Measurements from ENCODE around the gene IL15. TPM values are rescaled to one million over a fixed set of nuclear protein-coding genes. Genes with fewer than 3 reads are reported as not detected.
A peak's percentile ranks its signal among the peaks of the same experiment; 100 is the strongest.
"Not testable (repeated sequence)": the region's sequence is repeated elsewhere in the genome, so short reads cannot be mapped to it uniquely, and the experiment has no call there.

IL15 gene
- total RNA-seq, 1 donor from 2014 or later = 1.2 TPM

DNA sequence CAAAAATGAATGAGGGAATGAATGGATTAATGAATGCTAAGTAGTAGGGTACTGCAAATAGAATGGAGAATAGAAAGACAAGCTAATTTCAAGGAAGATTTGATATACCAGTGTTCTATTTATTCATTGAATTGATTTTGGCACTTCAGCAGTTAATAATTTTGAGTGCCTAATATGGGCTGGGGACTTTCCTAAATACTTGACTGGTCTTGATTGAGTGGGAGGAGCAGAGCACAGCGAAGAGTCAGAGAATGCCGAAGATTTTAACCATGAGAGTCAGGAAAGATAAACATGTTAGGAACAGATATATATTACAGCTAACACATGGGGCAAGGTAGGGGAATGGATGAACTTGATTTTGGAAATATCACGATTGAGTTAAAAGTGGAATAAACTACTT, 10.6 kb downstream of the IL15 start:
- DNase-seq (ENCODE audit: low read depth in 2 of 2) = no peak

DNA sequence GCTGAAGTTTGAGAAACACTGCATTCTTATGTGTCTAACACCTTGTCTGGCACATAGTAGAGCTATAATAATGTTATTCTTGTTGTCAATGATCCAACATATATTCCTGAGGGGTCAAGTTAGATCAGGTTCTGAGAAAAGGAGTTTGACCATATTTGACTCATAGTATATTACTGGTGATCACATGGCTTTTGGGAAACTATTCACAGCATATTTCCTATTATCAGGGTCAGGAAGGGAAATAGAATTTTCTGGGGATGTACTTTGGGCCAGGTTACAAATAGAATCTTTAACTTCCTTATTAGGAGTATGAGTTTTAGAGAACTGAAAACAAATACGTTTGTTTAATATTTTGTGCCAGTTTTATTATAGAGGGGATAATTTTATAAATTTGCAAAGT, 11.6 kb downstream of the IL15 start:
- DNase-seq (ENCODE audit: low read depth in 2 of 2) = no peak

DNA sequence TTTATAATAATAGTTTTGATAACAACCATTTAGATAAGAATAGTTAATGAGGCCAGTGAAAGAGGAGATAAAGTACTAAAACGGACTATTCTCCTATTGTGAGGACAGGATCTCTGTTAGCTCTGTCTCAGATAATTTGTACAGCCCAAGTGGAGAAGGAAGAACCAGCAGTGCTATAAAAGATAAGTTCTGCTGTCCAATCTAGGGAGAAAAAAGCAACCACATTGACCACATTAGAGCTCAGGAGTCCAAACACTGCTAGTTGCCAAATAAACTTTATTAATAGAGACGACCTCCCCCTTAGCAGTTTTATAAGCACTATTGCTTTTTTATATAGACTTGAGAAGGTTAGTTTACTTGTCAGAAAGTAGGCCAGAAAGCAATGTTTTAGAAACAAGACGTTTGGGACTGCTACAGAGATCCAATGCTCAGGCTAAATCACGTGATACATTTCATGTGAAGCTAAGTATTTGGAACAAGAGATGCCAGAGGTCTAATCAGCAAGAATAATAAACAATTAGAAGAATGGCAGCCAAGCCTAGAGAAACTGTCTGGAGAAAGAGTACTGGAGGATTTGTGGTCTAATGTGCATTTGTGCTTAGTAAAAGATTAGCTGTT, 15.9 kb downstream of the IL15 start:
- peak in 1 of 2 donors; percentile 51 for DNase-seq (ENCODE audit: low read depth in 2 of 2)

DNA sequence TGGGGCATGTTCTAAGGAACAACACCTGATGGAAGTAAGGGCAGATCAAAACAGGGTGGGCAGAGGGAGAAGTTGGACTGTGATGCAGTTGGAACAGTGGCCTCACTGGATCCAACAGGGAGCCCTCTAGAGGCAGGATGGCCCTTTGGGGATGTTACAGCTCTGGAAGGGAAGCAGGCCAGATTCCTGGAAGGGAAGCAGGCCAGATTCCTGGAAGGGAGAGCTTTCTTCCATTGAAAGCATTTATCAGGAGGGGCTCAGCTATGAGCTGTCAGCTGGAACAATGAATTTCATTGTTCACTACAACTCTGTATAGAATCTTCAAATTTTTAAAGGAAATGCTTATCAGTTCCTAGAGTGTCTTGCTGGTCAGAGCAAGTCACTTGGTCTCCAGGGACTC, 17.7 kb downstream of the IL15 start:
- peak; percentile 29 to 71 for DNase-seq (ENCODE audit: low read depth in 2 of 2)

DNA sequence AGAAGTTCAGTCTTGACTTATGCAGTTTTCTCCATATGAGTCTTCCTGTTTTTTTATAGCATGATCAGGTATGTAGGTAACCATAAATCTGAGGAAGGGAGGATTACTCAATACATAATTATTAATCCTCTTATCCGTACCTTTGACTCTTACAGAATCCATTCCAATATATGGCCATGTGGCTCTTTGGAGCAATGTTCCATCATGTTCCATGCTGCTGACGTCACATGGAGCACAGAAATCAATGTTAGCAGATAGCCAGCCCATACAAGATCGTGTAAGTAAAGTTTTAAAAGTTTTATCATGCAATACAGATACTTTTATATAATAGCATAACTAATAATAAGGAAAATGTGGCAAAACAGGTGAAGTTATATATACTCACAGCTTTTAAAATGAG, 19.6 kb downstream of the IL15 start:
- no peak for DNase-seq (ENCODE audit: low read depth in 2 of 2)

DNA sequence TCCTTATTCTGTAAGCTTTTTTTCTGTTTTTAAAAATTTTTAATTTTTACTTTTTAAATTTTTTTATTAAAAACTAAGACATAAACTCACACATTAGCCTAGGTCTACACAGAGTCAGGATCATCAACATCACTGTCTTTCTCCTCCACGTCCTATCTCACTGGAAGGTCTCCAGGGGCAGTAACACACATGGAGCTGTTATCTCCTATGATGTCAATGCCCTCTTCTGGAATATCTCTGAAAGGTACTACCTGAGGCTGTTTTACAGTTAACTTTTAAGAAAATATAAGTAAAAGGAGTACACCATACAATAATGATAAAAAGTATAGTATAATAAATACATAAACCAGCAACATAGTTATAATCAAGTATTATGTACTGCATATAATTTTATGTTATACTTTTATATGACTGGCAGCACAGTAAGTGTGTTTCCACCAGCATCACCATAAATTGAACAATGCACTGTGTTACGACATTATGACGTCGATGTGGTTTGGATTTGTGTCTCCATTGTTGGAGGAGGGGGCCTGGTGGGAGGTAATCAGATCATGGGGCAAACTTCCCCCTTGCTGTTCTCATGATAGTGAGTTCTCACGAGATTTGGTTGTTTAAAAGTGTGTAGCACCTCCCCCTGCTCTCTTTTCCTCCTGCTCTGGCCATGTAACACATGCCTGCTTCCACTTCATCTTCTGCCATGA, 21.3 kb downstream of the IL15 start:
- DNase-seq (ENCODE audit: low read depth in 2 of 2) = no peak

DNA sequence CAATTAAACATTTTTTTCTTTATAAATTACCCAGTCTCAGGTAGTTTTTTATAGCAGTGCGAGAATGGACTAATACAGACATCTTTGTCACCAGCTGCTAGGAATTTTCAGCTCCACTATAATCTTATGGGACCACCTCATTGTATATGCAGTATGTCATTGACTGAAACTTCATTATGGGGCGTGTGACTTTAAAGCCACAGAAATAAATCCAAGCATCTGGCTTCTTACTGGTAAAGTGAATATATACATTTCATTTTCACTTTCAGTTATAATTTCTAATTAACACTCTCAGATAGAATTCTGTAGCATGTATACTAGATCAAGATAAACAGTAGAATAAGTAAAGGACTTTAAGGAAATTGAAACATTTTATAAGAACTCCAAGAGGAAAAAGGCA, 21.9 kb downstream of the IL15 start:
- no peak for DNase-seq (ENCODE audit: low read depth in 2 of 2)

DNA sequence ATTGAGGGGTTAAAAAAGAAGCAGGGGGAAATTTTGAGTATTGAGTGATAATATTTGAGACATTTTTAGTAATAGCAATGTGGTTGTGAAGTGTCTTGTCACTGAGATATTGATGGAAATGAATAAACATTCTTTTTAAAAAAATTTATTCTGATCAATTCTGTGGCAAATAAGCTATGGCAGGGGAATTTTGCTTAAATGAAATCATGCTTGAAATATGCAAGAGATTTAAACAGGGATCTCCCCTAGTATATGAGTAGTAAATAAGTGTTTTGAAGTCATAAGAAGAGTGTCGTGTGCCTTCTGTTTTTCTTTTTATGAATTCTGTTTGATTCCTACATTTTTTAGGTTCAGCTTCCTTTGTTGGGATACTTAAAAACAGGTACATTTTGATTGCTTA, 23.2 kb downstream of the IL15 start:
- no peak for DNase-seq (ENCODE audit: low read depth in 2 of 2)

DNA sequence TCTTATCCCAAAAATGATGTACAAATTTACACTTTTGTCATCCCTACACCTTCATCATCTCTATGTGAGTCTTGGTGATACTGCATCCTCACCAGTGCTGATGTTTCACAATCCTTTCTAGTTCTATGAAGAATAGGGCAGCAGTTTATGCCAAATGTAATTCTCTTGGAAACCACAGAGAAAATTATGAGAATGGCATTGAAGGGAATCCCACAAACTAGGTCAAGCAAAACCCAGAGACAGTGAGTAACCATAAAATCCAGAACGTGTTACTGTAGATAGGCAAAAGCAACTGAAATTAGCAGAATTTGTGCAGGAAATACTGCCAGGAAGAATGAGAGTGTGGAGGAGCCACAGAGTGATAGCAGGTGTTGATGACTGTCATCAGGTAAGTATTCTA, 24.5 kb downstream of the IL15 start:
- DNase-seq (ENCODE audit: low read depth in 2 of 2) = no peak

DNA sequence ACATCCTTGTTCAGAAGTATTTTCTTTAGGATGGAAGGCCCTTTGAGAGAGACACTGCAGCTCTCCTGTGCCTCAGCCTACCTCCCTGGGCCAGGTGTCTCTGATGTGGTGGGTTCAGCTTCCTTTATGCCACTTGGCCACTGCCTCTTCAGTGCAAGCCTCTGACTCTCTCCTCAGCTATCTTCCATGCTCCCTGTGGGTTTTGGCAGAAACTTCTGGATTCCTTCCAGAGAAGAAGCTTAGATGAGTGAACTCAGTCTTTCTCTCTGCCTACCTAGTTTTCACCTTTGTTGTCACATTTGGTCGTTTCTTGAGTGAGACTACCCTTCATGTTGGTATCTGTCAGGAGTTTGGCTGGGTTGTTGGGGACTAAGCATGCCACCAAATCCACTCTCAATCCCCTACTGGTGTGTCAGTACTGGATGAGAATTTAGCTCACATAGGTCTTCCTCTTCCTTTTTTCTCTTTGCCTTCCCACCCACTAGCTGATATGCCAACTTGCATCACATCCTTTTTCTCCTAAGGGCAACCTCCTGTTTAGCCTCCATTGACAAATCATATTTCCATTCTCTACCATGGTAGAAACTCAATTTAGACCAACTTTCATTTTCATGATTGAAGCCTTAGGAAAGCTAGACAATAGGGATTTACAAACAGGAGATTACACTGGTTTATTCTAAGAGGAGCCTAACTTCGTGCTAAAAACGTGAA, 32.0 kb downstream of the IL15 start:
- no peak for DNase-seq (ENCODE audit: low read depth in 2 of 2)

DNA sequence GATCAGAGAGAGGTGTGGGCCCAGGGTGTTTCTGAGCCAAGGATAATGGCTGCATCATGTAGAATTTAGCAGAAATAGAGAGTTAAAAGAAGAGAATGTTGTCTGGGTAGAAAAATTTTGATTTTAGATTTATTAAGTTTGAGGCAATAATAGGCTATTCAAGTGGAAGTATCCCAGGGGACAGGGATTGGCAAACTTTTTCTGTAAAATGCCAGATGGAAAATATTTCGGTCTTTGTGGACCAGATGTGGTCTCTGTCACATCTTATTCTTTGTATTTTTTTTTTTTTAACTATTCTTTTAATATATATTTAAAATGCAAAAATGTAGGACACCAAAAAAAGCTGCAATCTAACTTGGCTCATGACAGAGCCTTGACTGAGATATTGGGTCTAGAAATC, 33.1 kb downstream of the IL15 start:
- no peak for DNase-seq (ENCODE audit: low read depth in 2 of 2)

DNA sequence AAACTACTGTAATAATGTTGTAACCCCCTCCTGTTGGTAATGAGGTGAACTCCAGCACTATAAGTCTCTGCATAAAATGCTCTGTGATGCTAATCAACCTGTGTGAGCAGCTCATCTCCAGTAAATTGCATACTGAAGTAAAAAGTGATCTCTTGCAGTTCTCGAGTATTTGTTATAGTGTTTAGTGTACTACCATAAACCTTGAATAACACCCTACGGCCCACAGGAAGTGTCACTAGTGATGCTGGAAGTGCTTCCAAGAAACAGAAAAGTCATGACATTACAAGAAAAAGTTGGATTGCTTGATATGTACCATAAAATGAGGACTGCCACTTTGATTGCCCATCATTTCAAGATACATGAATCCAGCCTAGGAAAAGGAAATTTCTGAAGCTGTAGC, 39.0 kb downstream of the IL15 start:
- no peak for DNase-seq (ENCODE audit: low read depth in 2 of 2)

DNA sequence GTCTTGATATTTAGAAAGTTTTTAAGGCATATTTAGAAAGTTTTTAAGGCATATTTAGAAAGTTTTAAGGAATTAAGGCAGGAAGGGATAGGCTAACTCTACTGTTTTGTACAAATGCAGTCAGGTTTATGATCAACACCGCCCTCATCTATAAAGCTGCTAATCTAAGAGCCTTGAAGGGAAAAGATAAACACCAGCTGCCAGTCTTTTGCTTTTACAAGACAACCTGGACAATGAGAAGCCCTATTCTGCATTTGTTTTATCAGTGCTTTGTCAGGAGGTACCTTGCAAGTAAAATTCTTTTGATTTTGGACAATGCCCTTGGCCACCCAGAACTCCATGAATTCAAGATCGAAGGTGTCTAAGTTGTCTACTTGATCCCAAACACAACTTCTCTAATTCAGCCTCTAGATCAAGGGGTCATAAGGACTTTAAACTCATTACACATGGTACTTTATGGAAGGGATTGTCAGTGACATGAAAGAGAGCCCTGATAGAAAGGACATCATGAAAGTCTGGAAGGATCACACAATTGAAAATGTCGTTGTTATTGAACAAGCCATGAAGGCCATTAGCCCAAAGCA, 39.8 kb downstream of the IL15 start:
- no peak for DNase-seq (ENCODE audit: low read depth in 2 of 2)

DNA sequence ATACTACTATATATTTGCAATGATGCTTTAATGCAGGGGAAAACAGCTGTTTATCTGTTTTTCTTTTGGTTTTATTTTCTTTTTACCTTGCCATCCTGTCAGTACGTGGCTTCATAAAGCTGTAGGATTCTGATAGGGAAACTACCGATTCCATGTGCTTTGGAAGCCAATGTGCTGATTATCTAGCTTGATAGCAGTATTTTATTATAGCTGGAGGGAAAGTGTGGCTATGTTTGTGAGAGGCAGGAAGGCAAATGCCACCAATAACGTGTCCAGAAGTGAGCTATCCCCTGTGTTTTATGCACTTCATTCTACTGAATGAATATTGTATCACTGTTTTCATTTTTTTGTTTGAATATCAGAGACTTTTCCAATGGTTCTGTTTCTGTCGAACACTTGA, 43.7 kb downstream of the IL15 start:
- no peak for DNase-seq (ENCODE audit: low read depth in 2 of 2)

DNA sequence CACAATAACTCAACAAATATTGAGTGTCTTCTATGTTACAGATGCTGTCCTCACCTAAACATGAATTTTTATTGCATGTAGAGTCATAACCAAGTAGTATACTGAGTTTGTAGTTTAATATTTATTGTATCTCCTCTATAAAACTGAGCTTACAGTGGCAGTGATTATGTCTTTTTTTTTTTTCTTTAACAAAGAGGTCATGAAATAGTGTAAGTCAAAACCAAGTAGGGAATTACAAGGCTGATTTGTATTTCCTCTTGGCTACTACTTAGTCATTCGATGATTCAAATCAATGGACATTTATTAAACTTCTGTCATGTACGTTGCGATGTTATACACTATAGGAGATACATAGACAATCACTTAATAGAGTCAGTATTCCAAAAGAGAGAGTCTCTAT, 48.4 kb downstream of the IL15 start:
- peak in 1 of 2 donors; percentile 53 for DNase-seq (ENCODE audit: low read depth in 2 of 2)

DNA sequence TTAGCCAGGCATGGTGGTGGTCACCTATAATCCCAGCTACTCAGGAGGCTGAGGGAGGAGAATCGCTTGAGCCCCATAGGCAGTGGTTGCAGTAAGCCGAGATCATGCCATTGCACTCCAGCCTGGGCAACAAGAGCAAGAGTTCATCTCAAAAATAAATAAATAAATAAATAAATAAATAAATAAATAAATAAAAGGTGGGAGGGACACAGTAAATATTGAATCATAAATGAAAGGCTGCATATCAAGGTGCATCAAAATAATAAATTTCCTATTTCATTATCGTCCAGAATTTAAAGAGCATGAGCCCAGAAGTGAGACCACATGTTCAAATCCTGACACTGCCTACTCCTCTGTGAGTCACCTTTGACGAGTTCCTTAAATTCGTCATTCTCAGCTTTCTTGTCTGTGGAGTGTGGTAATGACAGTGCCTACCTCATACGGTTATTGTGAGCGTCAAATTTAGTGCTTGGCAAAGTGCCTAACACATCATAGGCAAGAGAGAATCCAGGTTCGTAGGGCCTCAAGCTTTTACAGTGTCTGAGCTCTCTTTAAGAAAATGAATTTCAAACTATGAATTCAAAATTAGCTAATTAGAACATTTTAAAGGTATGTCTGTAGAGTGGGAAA, 49.9 kb downstream of the IL15 start:
- peak; percentile 33 to 71 for DNase-seq (ENCODE audit: low read depth in 2 of 2)

DNA sequence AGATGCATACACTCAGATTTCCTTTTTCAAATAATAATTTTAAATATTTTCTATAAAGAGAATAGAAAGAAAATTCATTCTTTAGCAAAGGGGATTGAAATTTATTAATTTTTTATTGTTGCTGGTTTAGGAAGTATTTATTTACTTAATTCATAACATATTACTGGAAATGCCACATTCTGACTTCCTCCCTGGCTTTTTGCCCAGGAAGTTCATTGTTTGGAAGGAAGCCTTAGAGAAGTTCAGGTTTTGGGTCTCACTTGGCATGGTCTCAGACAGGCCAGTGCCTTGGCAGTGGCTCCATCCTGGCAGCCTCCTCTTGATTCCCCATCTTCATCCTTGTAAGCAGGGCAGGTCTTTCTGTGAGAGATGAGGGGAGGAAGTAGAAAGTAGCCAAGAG, 50.5 kb downstream of the IL15 start:
- DNase-seq (ENCODE audit: low read depth in 2 of 2) = peak; percentile 6 to 54

DNA sequence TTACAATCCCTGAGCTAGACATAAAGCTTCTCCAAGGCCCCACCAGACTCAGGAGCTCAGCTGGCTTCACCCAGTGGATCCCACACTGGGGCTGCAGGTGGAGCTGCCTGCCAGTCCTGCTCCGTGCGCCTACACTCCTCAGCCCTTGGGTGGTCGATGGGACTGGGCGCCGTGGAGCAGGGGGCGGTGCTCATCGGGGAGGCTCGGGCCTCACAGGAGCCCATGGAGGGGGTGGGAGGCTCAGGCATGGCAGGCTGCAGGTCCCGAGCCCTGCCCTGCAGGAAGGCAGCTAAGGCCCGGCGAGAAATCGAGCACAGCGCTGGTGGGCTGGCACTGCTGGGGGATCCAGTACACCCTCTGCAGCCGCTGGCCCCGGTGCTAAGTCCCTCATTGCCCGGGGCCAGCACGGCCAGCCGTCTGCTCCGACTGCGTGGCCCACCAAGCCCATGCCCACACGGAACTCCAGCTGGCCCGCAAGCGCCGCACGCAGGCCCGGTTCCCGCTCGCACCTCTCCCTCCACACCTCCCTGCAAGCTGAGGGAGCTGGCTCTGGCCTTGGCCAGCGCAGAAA, 53.4 kb downstream of the IL15 start:
- DNase-seq (ENCODE audit: low read depth in 2 of 2) = not testable (repeated sequence)

DNA sequence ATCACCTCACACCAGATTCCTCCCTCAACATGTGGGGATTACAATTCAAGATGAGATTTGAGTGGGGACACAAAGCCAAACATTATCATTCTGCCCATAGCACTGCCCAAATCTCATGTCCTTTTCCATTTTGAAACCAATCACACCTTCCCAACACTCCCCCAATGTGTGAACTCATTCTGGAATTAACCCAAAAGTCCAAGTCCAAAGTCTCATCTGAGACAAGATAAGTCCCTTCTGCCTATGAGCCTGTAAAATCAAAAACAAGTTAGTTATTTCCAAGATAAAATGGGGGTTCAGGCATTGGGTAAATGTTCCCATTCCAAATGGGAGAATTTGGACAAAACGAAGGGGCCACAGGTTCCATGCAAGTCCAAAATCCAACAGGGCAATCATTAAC, 54.9 kb downstream of the IL15 start:
- DNase-seq (ENCODE audit: low read depth in 2 of 2) = not testable (repeated sequence)

DNA sequence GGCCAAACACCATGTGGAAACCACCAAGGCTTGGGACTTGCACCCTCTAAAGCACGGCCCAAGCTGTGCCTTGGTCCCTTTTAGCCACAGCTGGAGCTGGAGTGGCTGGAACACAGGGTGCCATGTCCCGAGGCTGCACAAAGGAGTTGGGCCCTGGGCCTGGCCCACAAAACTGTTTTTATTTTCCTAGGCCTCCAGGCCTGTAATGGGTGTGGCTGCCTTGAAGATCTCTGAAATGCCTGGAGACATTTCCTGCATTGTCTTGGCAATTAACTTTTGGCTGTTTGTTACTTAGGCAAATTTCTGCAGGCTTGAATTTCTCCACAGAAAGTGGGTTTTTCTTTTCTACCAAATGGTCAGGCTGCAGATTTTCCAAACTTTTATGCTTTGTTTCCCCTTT, 55.7 kb downstream of the IL15 start:
- no peak for DNase-seq (ENCODE audit: low read depth in 2 of 2)

DNA sequence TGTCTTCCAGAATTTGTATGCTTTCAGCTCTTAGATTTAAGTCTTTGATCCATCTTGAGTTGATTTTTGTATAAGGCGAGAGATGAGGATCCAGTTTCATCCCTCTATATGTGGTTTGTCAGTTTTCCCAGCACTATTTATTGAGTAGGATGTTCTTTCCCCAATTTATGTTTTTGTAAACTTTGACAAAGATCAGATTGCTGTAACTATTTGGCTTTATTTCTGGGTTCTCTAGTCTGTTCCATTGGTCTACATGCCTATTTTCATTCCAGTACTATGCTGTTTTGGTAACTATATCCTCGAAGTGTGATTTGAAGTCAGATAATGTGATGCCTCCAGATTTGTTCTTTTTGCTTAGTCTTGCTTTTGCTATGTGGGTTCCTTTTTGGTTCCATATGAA, 60.7 kb downstream of the IL15 start:
- DNase-seq (ENCODE audit: low read depth in 2 of 2) = no peak

All from lung microvascular endothelial cell (primary cell).